Loucy (cell line): ENCODE measurements around the gene ACBD7.

Source experiments
- CTCF ChIP-seq: fragments of 200-600 bp; sonication (generic); conservative IDR thresholded peaks from 2 replicates; pipeline ENCODE4 v1.5.1; 2014; ENCODE audit warnings: mild to moderate bottlenecking, antibody characterized with exemption, low read length
- EZH2phosphoT487 ChIP-seq: fragments of 200-600 bp; IDR thresholded peaks from 2 replicates; pipeline ENCODE4 v1.6.1; 2018; ENCODE audit warnings: antibody characterized with exemption, mild to moderate bottlenecking, moderate library complexity, borderline replicate concordance

DNA sequence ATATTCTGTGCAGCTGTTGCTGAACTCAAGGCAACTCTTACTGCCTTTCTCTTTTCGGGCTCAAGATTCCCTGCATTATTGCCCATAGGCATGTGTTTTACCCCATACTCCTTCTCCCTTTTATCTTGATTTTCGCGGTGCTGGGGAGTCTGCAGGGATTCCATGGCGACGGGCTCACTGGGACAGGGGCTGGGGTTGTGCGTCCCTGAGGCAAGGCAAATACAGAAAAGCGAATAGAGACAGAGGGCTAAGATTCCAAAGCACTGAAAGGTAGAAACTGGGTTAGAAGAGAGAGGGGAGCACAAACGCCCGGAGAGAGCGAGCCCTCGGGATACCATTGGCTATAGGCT is 8.1 kb upstream of the ACBD7 start:
- no peak for TF ChIP-seq CTCF
- no peak for TF ChIP-seq EZH2phosphoT487
